Tibial nerve (tissue), 4 donors: Measurements from ENCODE around the gene NDUFAF8. TPM values are rescaled to one million over a fixed set of nuclear protein-coding genes. Genes with fewer than 3 reads are reported as not detected.

Experiments used
- DNase-seq, 2 donors: peaks; one replicate each; pipeline ENCODE4 v3.0.0-alpha.2; 2019; ENCODE audit warnings: low spot score in 2 of 2
- H3K27ac ChIP-seq, 4 donors: fragments of 200-600 bp; sonication (generic) in 3 of 4; one replicate each; pipeline ENCODE4 v1.5.1; 2017 to 2019; ENCODE audit warnings: mild to moderate bottlenecking in 1 of 4
- H3K27me3 ChIP-seq, 2 donors: fragments of 200-600 bp; sonication (generic) in 1 of 2; one replicate each; pipeline versions ENCODE4 v1.5.1 to v1.6.0; 2017 to 2019
- H3K36me3 ChIP-seq, 3 donors: fragments of 200-600 bp; sonication (generic); one replicate each; pipeline ENCODE4 v1.5.1; 2018 to 2019
- H3K4me1 ChIP-seq, 4 donors: fragments of 200-600 bp; sonication (generic) in 3 of 4; one replicate each; pipeline ENCODE4 v1.5.1; 2017 to 2019
- H3K4me3 ChIP-seq, 4 donors: fragments of 200-600 bp; sonication (generic) in 3 of 4; one replicate each; pipeline ENCODE4 v1.5.1; 2017 to 2019; ENCODE audit warnings: mild to moderate bottlenecking in 1 of 4, moderate library complexity in 1 of 4
- H3K9me3 ChIP-seq, 4 donors: fragments of 200-600 bp; sonication (generic) in 3 of 4; one replicate each; pipeline ENCODE4 v1.5.1; 2017 to 2019
- CTCF ChIP-seq, 5 experiments: fragments of 200-600 bp in 3 of 5; fragments of 450-650 bp in 2 of 5; sonication (generic) in 3 of 5; IDR thresholded peaks; one replicate each; pipeline ENCODE4 v1.5.1; 2016 to 2019; ENCODE audit warnings: antibody characterized with exemption in 5 of 5, mild to moderate bottlenecking in 3 of 5, moderate library complexity in 2 of 5
- EP300 ChIP-seq, 2 donors: sonication (generic); formaldehyde crosslinking; IDR thresholded peaks; one replicate each; pipeline ENCODE4 v1.6.1; 2017; ENCODE audit warnings: antibody characterized with exemption in 2 of 2, mild to moderate bottlenecking in 1 of 2
- POLR2A ChIP-seq, 2 donors: fragments of 450-650 bp; IDR thresholded peaks; one replicate each; pipeline ENCODE4 v1.6.1; 2017; ENCODE audit warnings: antibody characterized with exemption in 2 of 2, mild to moderate bottlenecking in 2 of 2, moderate library complexity in 2 of 2
- WGBS, 2 donors: methylation state at CpG; one replicate each; pipeline ENCODE4 v1.1.5; 2018; 5-methylcytosine and 5-hydroxymethylcytosine counted together
- total RNA-seq, 4 donors: library from RNA; depleted of rRNA; stranded (reverse); fragments of >200 nt; gene quantifications; one replicate each; pipeline ENCODE4 v1.1.0, GENCODE V29; 2016

NDUFAF8 gene
- total RNA-seq, 4 donors from 2014 or later, result 27.8 to 73.0 (median 61.1) TPM

GRCh38 chr17:81251094-81251708, 12.1 kb downstream of the NDUFAF8 start:
- H3K27me3 ChIP-seq, result no peaks in the 10 kb centered on the region
- peaks cover 0 to 24% (median 12%) of the 10 kb centered on the region in 4 donors for H3K4me1 ChIP-seq
- DNase-seq, result no peak
- H3K4me3 ChIP-seq, result no peak overlapping the region
- TF ChIP-seq CTCF (IDR thresholded peaks at IDR 0.05), result no peak
- TF ChIP-seq EP300 (IDR thresholded peaks at IDR 0.05), result no peak
- no peak for TF ChIP-seq POLR2A (IDR thresholded peaks at IDR 0.05)
- peaks cover 0 to 49% (median 8%) of the 10 kb centered on the region in 3 donors for H3K36me3 ChIP-seq
- no peak overlapping the region for H3K27ac ChIP-seq
- H3K9me3 ChIP-seq, result no peaks in the 10 kb centered on the region
- 70 to 73% methylated on average over 20 to 25 of the region's 25 CpGs for WGBS, 2 donors

- Histone ChIP-seq H3K27me3 (no peaks in the 10 kb centered on the region), H3K36me3 (peaks cover 0 to 45% (median 8%) of the 10 kb centered on the region in 3 donors), H3K4me3 (no peak overlapping the region), H3K9me3 (no peaks in the 10 kb centered on the region), H3K27ac (no peak overlapping the region), H3K4me1 (peaks cover 0 to 25% (median 12%) of the 10 kb centered on the region in 4 donors)
- DNase-seq, result no peak
- WGBS, 2 donors, result 81% methylated on average over 28 to 29 of the region's 29 CpGs
- TF ChIP-seq POLR2A (IDR thresholded peaks at IDR 0.05) (no peak), EP300 (IDR thresholded peaks at IDR 0.05) (no peak), CTCF (IDR thresholded peaks at IDR 0.05) (no peak)
These were observed 12.7 kb downstream of the NDUFAF8 start for GRCh38 chr17:81251709-81252301.

GRCh38 chr17:81252326-81252986, 13.3 kb downstream of the NDUFAF8 start:
- WGBS, 2 donors, result 76 to 83% methylated on average over 15 of the region's 15 CpGs
- peaks cover 0 to 46% (median 8%) of the 10 kb centered on the region in 3 donors for H3K36me3 ChIP-seq
- DNase-seq, result no peak
- TF ChIP-seq POLR2A (IDR thresholded peaks at IDR 0.05) (no peak), CTCF (IDR thresholded peaks at IDR 0.05) (no peak), EP300 (IDR thresholded peaks at IDR 0.05) (no peak)
- no peak overlapping the region for H3K27ac ChIP-seq
- H3K4me3 ChIP-seq, result no peak overlapping the region
- peaks cover 0 to 25% (median 12%) of the 10 kb centered on the region in 4 donors for H3K4me1 ChIP-seq
- no peaks in the 10 kb centered on the region for H3K27me3 ChIP-seq
- H3K9me3 ChIP-seq, result no peaks in the 10 kb centered on the region

GRCh38 chr17:81252987-81253329, 13.8 kb downstream of the NDUFAF8 start:
- Histone ChIP-seq H3K4me3 (no peak overlapping the region), H3K27me3 (no peaks in the 10 kb centered on the region), H3K27ac (no peak overlapping the region), H3K9me3 (no peaks in the 10 kb centered on the region), H3K4me1 (peaks cover 0 to 25% (median 12%) of the 10 kb centered on the region in 4 donors), H3K36me3 (peaks cover 0 to 51% (median 8%) of the 10 kb centered on the region in 3 donors)
- 77 to 83% methylated on average over 15 of the region's 15 CpGs for WGBS, 2 donors
- DNase-seq, result no peak
- no peak for TF ChIP-seq CTCF (IDR thresholded peaks at IDR 0.05)
- TF ChIP-seq POLR2A (IDR thresholded peaks at IDR 0.05), result no peak
- TF ChIP-seq EP300 (IDR thresholded peaks at IDR 0.05), result no peak
